ENCODE data around the gene STRN4. TPM values are rescaled to one million over a fixed set of nuclear protein-coding genes. Genes with fewer than 3 reads are reported as not detected.

STRN4 gene
- total RNA-seq, 1 donor from 2014 or later = 105 TPM

- Mint-ChIP-seq H3K9me3 (no peaks in the 10 kb centered on the region), H3K4me1 (ENCODE audit: unreplicated experiment) (no peaks in the 10 kb centered on the region), H3K36me3 (peaks cover 4% of the 10 kb centered on the region), H3K27me3 (no peaks in the 10 kb centered on the region), H3K4me3 (no peak overlapping the region), H3K27ac (peak overlapping the region; percentile 44)
- DNase-seq (ENCODE audit: extremely low spot score, unreplicated experiment) = no peak
- peak; percentile 54 for TF ChIP-seq CTCF (conservative IDR thresholded peaks at IDR 0.05)
These were observed 24.8 kb downstream of the STRN4 start for GRCh38 chr19:46721269-46722003.

GRCh38 chr19:46720503-46721239, 25.6 kb downstream of the STRN4 start:
- no peaks in the 10 kb centered on the region for H3K4me1 Mint-ChIP-seq (ENCODE audit: unreplicated experiment)
- H3K9me3 Mint-ChIP-seq = no peaks in the 10 kb centered on the region
- no peak overlapping the region for H3K27ac Mint-ChIP-seq
- no peaks in the 10 kb centered on the region for H3K27me3 Mint-ChIP-seq
- no peak overlapping the region for H3K4me3 Mint-ChIP-seq
- TF ChIP-seq CTCF (conservative IDR thresholded peaks at IDR 0.05) = no peak
- H3K36me3 Mint-ChIP-seq = peaks cover 4% of the 10 kb centered on the region
- DNase-seq (ENCODE audit: extremely low spot score, unreplicated experiment) = no peak

- H3K27me3 Mint-ChIP-seq = no peaks in the 10 kb centered on the region
- DNase-seq (ENCODE audit: extremely low spot score, unreplicated experiment) = no peak
- H3K9me3 Mint-ChIP-seq = no peaks in the 10 kb centered on the region
- H3K27ac Mint-ChIP-seq = peak overlapping the region; percentile 9
- no peak overlapping the region for H3K4me3 Mint-ChIP-seq
- peaks cover 4% of the 10 kb centered on the region for H3K36me3 Mint-ChIP-seq
- peaks cover 6% of the 10 kb centered on the region for H3K4me1 Mint-ChIP-seq (ENCODE audit: unreplicated experiment)
- TF ChIP-seq CTCF (conservative IDR thresholded peaks at IDR 0.05) = no peak
These were observed 26.4 kb downstream of the STRN4 start for GRCh38 chr19:46719629-46720502.

GRCh38 chr19:46718934-46719622, 27.2 kb downstream of the STRN4 start:
- Mint-ChIP-seq H3K4me3 (no peak overlapping the region), H3K36me3 (peaks cover 4% of the 10 kb centered on the region)

More at GRCh38 chr19:46718934-46719622, 27.2 kb downstream of the STRN4 start:
- Mint-ChIP-seq H3K4me1 (ENCODE audit: unreplicated experiment) (peaks cover 6% of the 10 kb centered on the region), H3K9me3 (no peaks in the 10 kb centered on the region), H3K27ac (peak overlapping the region; percentile 9), H3K27me3 (no peaks in the 10 kb centered on the region)
- DNase-seq (ENCODE audit: extremely low spot score, unreplicated experiment) = no peak
- TF ChIP-seq CTCF (conservative IDR thresholded peaks at IDR 0.05) = no peak
